IMR-90 (cell line): ENCODE measurements around the gene CCND1. TPM values are rescaled to one million over a fixed set of nuclear protein-coding genes. Genes with fewer than 3 reads are reported as not detected.
A peak's percentile ranks its signal among the peaks of the same experiment; 100 is the strongest.

ENCODE experiments used
- ATAC-seq: fragments of 200-7000 bp; cut with Tn5 transposase; 2 replicates; pipeline ENCODE4 v1.9.1; 2020; ENCODE audit warnings: low read depth, mild to moderate bottlenecking, moderate library complexity
- BruUV-seq: library from RNA; stranded (reverse); fragments of 400-500 nt; replicated peaks from 2 replicates; lab custom pipeline; 2021; lab: Mats Ljungman, UMichigan
- CTCF ChIA-PET: fragments of 300-600 bp; formaldehyde crosslinking; extraction: SDS; loops from one replicate; lab custom pipeline; 2021; ENCODE audit warnings: antibody characterized with exemption; lab: Yijun Ruan, JAX
- POLR2A ChIA-PET: fragments of 300-600 bp; sonication (Branson Sonifier 250); formaldehyde crosslinking; loops from one replicate; lab custom pipeline; 2022; ENCODE audit warnings: antibody characterized with exemption; ENCODE audit not compliant: unreplicated experiment; lab: Charles Lee
- DNase-seq: peaks from one replicate; pipeline ENCODE4 v3.0.0; 2013
- H2AFZ ChIP-seq: replicated peaks from 2 replicates; pipeline ENCODE3; 2013; ENCODE audit warnings: low read length, mild to moderate bottlenecking; ENCODE audit not compliant: poor library complexity
- H2AK5ac ChIP-seq: 2 replicates; pipeline ENCODE4 v1.6.1; 2013; ENCODE audit warnings: low read depth, low read length, inconsistent platforms
- H2AK9ac ChIP-seq: replicated peaks from 2 replicates; pipeline ENCODE3; 2013; ENCODE audit warnings: mild to moderate bottlenecking, low read depth, low read length, moderate library complexity; ENCODE audit not compliant: poor library complexity
- H2BK120ac ChIP-seq: 2 replicates; pipeline ENCODE4 v1.6.1; 2013; ENCODE audit warnings: low read depth, low read length, inconsistent platforms
- H2BK15ac ChIP-seq: 3 replicates; pipeline ENCODE4 v1.6.1; 2013; ENCODE audit warnings: low read depth, low read length, inconsistent platforms
- H2BK20ac ChIP-seq: 2 replicates; pipeline ENCODE4 v1.6.1; 2013; ENCODE audit warnings: low read depth, mild to moderate bottlenecking, inconsistent platforms, low read length, moderate library complexity
- H2BK5ac ChIP-seq: 2 replicates; pipeline ENCODE4 v1.6.1; 2013; ENCODE audit warnings: mild to moderate bottlenecking, low read depth, low read length, inconsistent platforms; ENCODE audit not compliant: poor library complexity, severe bottlenecking
- H3K14ac ChIP-seq: replicated peaks from 2 replicates; pipeline ENCODE4 v1.6.1; 2013; ENCODE audit warnings: low read depth, low read length, inconsistent platforms
- H3K18ac ChIP-seq: 2 replicates; pipeline ENCODE4 v1.6.1; 2013; ENCODE audit warnings: low read depth, low read length, control low read depth
- H3K23ac ChIP-seq: 2 replicates; pipeline ENCODE4 v1.6.1; 2013; ENCODE audit warnings: low read depth, low read length, inconsistent platforms
- H3K27ac ChIP-seq: 2 replicates; pipeline ENCODE4 v1.5.1; 2013; ENCODE audit warnings: mild to moderate bottlenecking, control low read depth, low read length; ENCODE audit not compliant: insufficient read depth
- H3K27me3 ChIP-seq: 2 replicates; pipeline ENCODE4 v1.6.1; 2013; ENCODE audit warnings: low read length; ENCODE audit not compliant: control insufficient read depth, insufficient read depth
- H3K36me3 ChIP-seq: 2 replicates; pipeline ENCODE4 v1.6.1; 2013; ENCODE audit warnings: low read length, mixed read lengths; ENCODE audit not compliant: control insufficient read depth, insufficient read depth
- H3K4ac ChIP-seq: 2 replicates; pipeline ENCODE4 v1.6.1; 2013; ENCODE audit warnings: low read depth, low read length, inconsistent platforms
- H3K4me1 ChIP-seq: 2 replicates; pipeline ENCODE4 v1.6.1; 2013; ENCODE audit warnings: low read length, mixed read lengths; ENCODE audit not compliant: control insufficient read depth, insufficient read depth
- H3K4me2 ChIP-seq: 2 replicates; pipeline ENCODE4 v1.6.1; 2013; ENCODE audit warnings: low read depth, mild to moderate bottlenecking, control low read depth, low read length, moderate library complexity
- H3K4me3 ChIP-seq: 2 replicates; pipeline ENCODE4 v1.5.1; 2013; ENCODE audit warnings: low read depth, mild to moderate bottlenecking, control low read depth, low read length, moderate library complexity; ENCODE audit not compliant: insufficient read depth
- H3K56ac ChIP-seq: 2 replicates; pipeline ENCODE4 v1.6.1; 2013; ENCODE audit warnings: low read length, inconsistent platforms; ENCODE audit not compliant: insufficient read depth; ENCODE audit errors: extremely low read depth
- H3K79me1 ChIP-seq, 2 experiments: 2 replicates each; pipeline ENCODE4 v1.6.1; 2013; ENCODE audit warnings: low read length in 2 of 2, inconsistent platforms in 1 of 2, low read depth in 1 of 2
- H3K9ac ChIP-seq: 2 replicates; pipeline ENCODE4 v1.6.1; 2013; ENCODE audit warnings: low read depth, low read length, control low read depth
- H3K9me1 ChIP-seq: 2 replicates; pipeline ENCODE4 v1.6.1; 2013; ENCODE audit warnings: low read length, inconsistent platforms; ENCODE audit not compliant: insufficient read depth
- H3K9me3 ChIP-seq: 2 replicates; pipeline ENCODE4 v1.6.1; 2013; ENCODE audit warnings: low read length; ENCODE audit not compliant: control insufficient read depth, insufficient read depth
- H4K20me1 ChIP-seq: 2 replicates; pipeline ENCODE4 v1.6.1; 2013; ENCODE audit warnings: low read length, inconsistent platforms; ENCODE audit not compliant: insufficient read depth
- H4K5ac ChIP-seq: 2 replicates; pipeline ENCODE4 v1.6.1; 2013; ENCODE audit warnings: mild to moderate bottlenecking, low read depth, low read length, control low read depth
- H4K8ac ChIP-seq, 2 experiments: 2 replicates each; pipeline ENCODE4 v1.6.1; 2013; ENCODE audit warnings: low read depth in 2 of 2, low read length in 2 of 2, control low read depth in 1 of 2, inconsistent platforms in 1 of 2
- H4K91ac ChIP-seq: 2 replicates; pipeline ENCODE4 v1.6.1; 2013; ENCODE audit warnings: low read depth, low read length, inconsistent platforms; ENCODE audit not compliant: insufficient read depth
- BHLHE40 ChIP-seq: fragments of 150-350 bp; IDR thresholded peaks from 2 replicates; pipeline ENCODE4 v1.6.1; 2016; ENCODE audit warnings: mild to moderate bottlenecking, low read depth, low read length
- CEBPB ChIP-seq: IDR thresholded peaks from 2 replicates; pipeline ENCODE4 v1.6.1; 2012; ENCODE audit warnings: low read depth, low read length, improper control_type of control experiment
- CHD1 ChIP-seq: IDR thresholded peaks from 2 replicates; pipeline ENCODE4 v1.6.1; 2012; ENCODE audit warnings: low read depth, low read length, improper control_type of control experiment
- FOS ChIP-seq: fragments of 150-350 bp; IDR thresholded peaks from 2 replicates; pipeline ENCODE4 v1.6.1; 2016; ENCODE audit warnings: low read depth, low read length
- MAFK ChIP-seq: IDR thresholded peaks from 2 replicates; pipeline ENCODE4 v1.6.1; 2012; ENCODE audit warnings: low read depth, low read length, improper control_type of control experiment
- NFE2L2 ChIP-seq: fragments of 150-350 bp; IDR thresholded peaks from 2 replicates; pipeline ENCODE4 v1.6.1; 2016; ENCODE audit warnings: low read depth, mild to moderate bottlenecking, low read length
- RCOR1 ChIP-seq: IDR thresholded peaks from 2 replicates; pipeline ENCODE4 v1.6.1; 2012; ENCODE audit warnings: mild to moderate bottlenecking, low read length, improper control_type of control experiment; ENCODE audit not compliant: insufficient replicate concordance
- SMC3 ChIP-seq: fragments of 150-350 bp; IDR thresholded peaks from 2 replicates; pipeline ENCODE4 v1.6.1; 2016; ENCODE audit warnings: low read depth, mild to moderate bottlenecking, antibody characterized with exemption, low read length, moderate library complexity
- WGBS, 2 experiments: methylation state at CpG; one replicate each; pipeline versions ENCODE4 v1.1.5 to v1.1.7; 2013; ENCODE audit warnings: missing lambda C conversion rate in 2 of 2; ENCODE audit not compliant: insufficient read length in 1 of 2; ENCODE audit errors: extremely low coverage in 2 of 2; 5-methylcytosine and 5-hydroxymethylcytosine counted together
- dilution Hi-C: fragments of 300-500 bp; cut with HindIII; formaldehyde crosslinking; loops from one replicate; pipeline ENCODE4 v1.14.3; 2018; ENCODE audit warnings: low sequenced_read_pairs; ENCODE audit not compliant: unreplicated experiment
- in situ Hi-C: fragments of 300-500 bp; cut with MboI; formaldehyde crosslinking; loops from 3 replicates; pipeline ENCODE4 v1.14.3; 2019; ENCODE audit warnings: low sequenced_read_pairs, inconsistent platforms, mixed read lengths
- intact Hi-C: fragments of 100-400 bp; cut with micrococcal nuclease; formaldehyde crosslinking; loops from 2 replicates; pipeline ENCODE4 v1.10.0; 2022
- polyA plus RNA-seq, 3 experiments: library from polyadenylated mRNA; depleted of rRNA; stranded (reverse); fragments of >200 nt; gene quantifications; 2 replicates each; pipeline ENCODE4 v1.2.3, GENCODE V29; 2012; ENCODE audit warnings: low replicate concordance in 1 of 3
- total RNA-seq: library from RNA; depleted of rRNA; stranded (reverse); fragments of >200 nt; gene quantifications from 2 replicates; pipeline ENCODE4 v1.2.3, GENCODE V29; 2012

The CCND1 gene
- total and polyA plus RNA-seq, 2 of the 4 experiments (the other 2 are of a cell fraction), result 481 to 748 TPM

- DNase-seq, result no peak
Measured at GRCh38 chr11:69685348-69685747, 44.4 kb downstream of the CCND1 start.

More at GRCh38 chr11:69685348-69685747, 44.4 kb downstream of the CCND1 start:
- H2AFZ ChIP-seq, result peak overlapping the region; percentile 83
- no peak overlapping the region for H2BK120ac ChIP-seq
- H4K8ac ChIP-seq, result no peak overlapping the region
- H3K23ac ChIP-seq, result no peak overlapping the region
- H3K36me3 ChIP-seq, result no peaks in the 10 kb centered on the region
- ChIA-PET CTCF (no interaction called here), POLR2A (no interaction called here)
- H2AK9ac ChIP-seq, result peak overlapping the region; percentile 34
- TF ChIP-seq NFE2L2 (no peak), FOS (no peak), CHD1 (no peak), BHLHE40 (no peak), SMC3 (no peak), MAFK (no peak), RCOR1 (no peak), CEBPB (no peak)
- in situ Hi-C loops (loop anchor here (5.0 kb wide), 2 partner anchors 207 to 512 kb away; no protein-coding TSS in a partner anchor), intact Hi-C loops (loop anchor here (2.0 kb wide), 1 partner anchor 511 kb away; no protein-coding TSS in a partner anchor), dilution Hi-C loops (no loop called here)
- no peak overlapping the region for H3K18ac ChIP-seq
- no peaks in the 10 kb centered on the region for H3K4me1 ChIP-seq
- H4K91ac ChIP-seq, result no peak overlapping the region
- no peak overlapping the region for H2BK15ac ChIP-seq
- BruUV-seq, result no TSS peak
- H3K27me3 ChIP-seq, result peaks cover 3% of the 10 kb centered on the region; the same call in 1 of the 2 replicates
- ATAC-seq, result no peak
- no peaks in the 10 kb centered on the region for H3K79me1 ChIP-seq
- H3K4me3 ChIP-seq, result no peak overlapping the region
- no peak overlapping the region for H2BK5ac ChIP-seq
- no peak overlapping the region for H2AK5ac ChIP-seq
- no peak overlapping the region for H3K9ac ChIP-seq
- 0 out of 2 replicates have a peak, but pooled peaks cover 2% of the 10 kb centered on the region for H3K9me3 ChIP-seq
- H3K56ac ChIP-seq, result no peak overlapping the region
- no peaks in the 10 kb centered on the region for H3K9me1 ChIP-seq
- no peak overlapping the region for H2BK20ac ChIP-seq
- H3K4ac ChIP-seq, result no peak overlapping the region
- no peak overlapping the region for H3K14ac ChIP-seq
- 0 out of 2 replicates have a peak, but pooled peaks cover 4% of the 10 kb centered on the region for H4K20me1 ChIP-seq
- no peak overlapping the region for H3K4me2 ChIP-seq
- no peak overlapping the region for H3K27ac ChIP-seq
- H4K5ac ChIP-seq, result no peak overlapping the region
- WGBS, 2 experiments, result 67% methylated on average over 6 of the region's 8 CpGs; no CpG with 5 or more reads in 1 of the 2 experiments
